HEK293T (cell line): ENCODE measurements around the gene SRPK3.

Source experiments
- BHLHE40 ChIP-seq: fragments of 450-650 bp; IDR thresholded peaks from 2 replicates; pipeline ENCODE4 v1.6.1; 2016; ENCODE audit warnings: mild to moderate bottlenecking, moderate library complexity, borderline replicate concordance
- HDGF ChIP-seq: fragments of 450-650 bp; IDR thresholded peaks from 2 replicates; pipeline ENCODE4 v1.6.1; 2017; ENCODE audit warnings: antibody characterized with exemption, borderline replicate concordance
- NFRKB ChIP-seq: fragments of 450-650 bp; IDR thresholded peaks from 2 replicates; pipeline ENCODE4 v1.6.1; 2016; ENCODE audit warnings: mild to moderate bottlenecking, moderate library complexity
- PKNOX1 ChIP-seq: fragments of 450-650 bp; IDR thresholded peaks from 2 replicates; pipeline ENCODE4 v1.6.1; 2016
- SP1 ChIP-seq: fragments of 450-650 bp; IDR thresholded peaks from 2 replicates; pipeline ENCODE4 v1.6.1; 2017
- SUZ12 ChIP-seq: fragments of 450-650 bp; IDR thresholded peaks from 2 replicates; pipeline ENCODE4 v1.6.1; 2016; ENCODE audit warnings: mild to moderate bottlenecking
- TARDBP ChIP-seq: fragments of 450-650 bp; IDR thresholded peaks from 2 replicates; pipeline ENCODE4 v1.6.1; 2016

DNA sequence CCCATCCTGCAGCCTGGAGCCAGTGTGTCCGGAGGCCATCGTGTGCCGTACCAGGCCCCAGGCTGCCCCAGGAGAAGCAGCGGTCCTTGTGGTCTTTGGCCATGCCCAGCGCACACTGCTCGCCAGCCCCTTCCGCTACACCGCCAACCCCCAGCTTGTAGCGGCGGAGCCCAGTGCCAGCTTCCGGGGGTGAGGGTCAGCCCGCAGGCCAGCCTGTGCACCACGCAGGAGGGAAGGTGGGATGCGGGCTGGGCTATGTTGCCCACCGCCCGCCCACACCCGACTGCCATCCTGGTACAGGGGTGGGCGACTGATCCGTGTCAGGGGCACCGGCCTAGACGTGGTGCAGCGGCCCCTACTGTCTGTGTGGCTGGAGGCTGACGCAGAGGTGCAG lies 7.6 kb upstream of the SRPK3 start:
- TF ChIP-seq NFRKB (no peak), BHLHE40 (no peak), PKNOX1 (no peak), SP1 (no peak), SUZ12 (no peak), TARDBP (no peak), HDGF (no peak)
